Hair follicle dermal papilla cell (primary cell): ENCODE data around the gene NDUFA13. TPM values are rescaled to one million over a fixed set of nuclear protein-coding genes. Genes with fewer than 3 reads are reported as not detected.

ENCODE experiments used
- total RNA-seq: library from RNA; depleted of rRNA; stranded (reverse); fragments of >200 nt; gene quantifications from 2 replicates; pipeline ENCODE4 v1.2.3, GENCODE V29; 2012

Gene NDUFA13
- total RNA-seq, result 32.7 and 107 TPM in 2 replicates

GRCh38 chr19:19515642-19516519 lies at the start of gene NDUFA13:
TSS of gene NDUFA13 (plus strand) at chr19:19516225. CDS start at chr19:19516239, 14 bp downstream.

GRCh38 chr19:19514881-19515641 lies 964 bp upstream of the NDUFA13 start, which contains the start of gene TSSK6:
TSS of gene TSSK6 (minus strand) at chr19:19515548. CDS start at chr19:19515427, 121 bp downstream.

GRCh38 chr19:19528721-19529490 lies 12.9 kb downstream of the NDUFA13 start, which contains the start of gene YJEFN3:
TSS of gene YJEFN3 (plus strand) at chr19:19528911. CDS start at chr19:19528933, 22 bp downstream.

GRCh38 chr19:19538061-19538784 lies 22.2 kb downstream of the NDUFA13 start, which contains the start of gene CILP2:
TSS of gene CILP2 (plus strand) at chr19:19538265. CDS start at chr19:19538350, 85 bp downstream.

Other genes with a start within 250 kb of the NDUFA13 start
- gene TM6SF2, start 242.9 kb upstream of the NDUFA13 start, total RNA-seq, result 0.32 and 0.36 TPM in 2 replicates
- 32.0 and 34.6 TPM in 2 replicates for gene SUGP1, start 195.7 kb upstream of the NDUFA13 start, total RNA-seq
- 56.7 and 65.2 TPM in 2 replicates for gene MAU2, start 195.4 kb upstream of the NDUFA13 start, total RNA-seq
- 48.4 and 51.9 TPM in 2 replicates for gene GATAD2A, start 110.5 kb upstream of the NDUFA13 start, total RNA-seq
- gene TSSK6, start 677 bp upstream of the NDUFA13 start, total RNA-seq, result 1.3 and 2.2 TPM in 2 replicates
- 0.24 and 0.49 TPM in 2 replicates for gene YJEFN3, start 12.7 kb downstream of the NDUFA13 start, total RNA-seq
- gene CILP2, start 22.0 kb downstream of the NDUFA13 start, total RNA-seq, result 0.32 and 0.36 TPM in 2 replicates
- 3.4 and 4.4 TPM in 2 replicates for gene PBX4, start 102.5 kb downstream of the NDUFA13 start, total RNA-seq
- 3.5 and 3.7 TPM in 2 replicates for gene LPAR2, start 112.0 kb downstream of the NDUFA13 start, total RNA-seq
- gene GMIP, start 127.4 kb downstream of the NDUFA13 start, total RNA-seq, result 11.4 and 11.5 TPM in 2 replicates
- gene ATP13A1, start 147.5 kb downstream of the NDUFA13 start, total RNA-seq, result 69.1 and 72.5 TPM in 2 replicates
- gene ZNF101, start 152.6 kb downstream of the NDUFA13 start, total RNA-seq, result 4.9 and 5.5 TPM in 2 replicates
- 5.5 and 6.0 TPM in 2 replicates for gene ZNF14, start 216.9 kb downstream of the NDUFA13 start, total RNA-seq